HepG2 (cell line): ENCODE results near the gene NCOA1. TPM values are rescaled to one million over a fixed set of nuclear protein-coding genes. Genes with fewer than 3 reads are reported as not detected.
"Not testable (repeated sequence)": the region's sequence is repeated elsewhere in the genome, so short reads cannot be mapped to it uniquely, and the experiment has no call there.

Experiments
- ATAC-seq: fragments of 200-7000 bp; cut with Tn5 transposase; 3 replicates; pipeline ENCODE4 v1.9.1; 2020; ENCODE audit warnings: mild to moderate bottlenecking, moderate library complexity
- BruUV-seq: library from RNA; stranded (reverse); fragments of 400-500 nt; replicated peaks from 2 replicates; lab custom pipeline; 2021; lab: Mats Ljungman, UMichigan
- CTCF ChIA-PET: fragments of 300-600 bp; formaldehyde crosslinking; extraction: SDS; loops from one replicate; lab custom pipeline; 2021; ENCODE audit warnings: low total read pairs, inconsistent platforms, low intra/inter-chr PET ratio; lab: Yijun Ruan, JAX
- POLR2A ChIA-PET: fragments of 350-600 bp; sonication (Branson Sonifier 250); formaldehyde crosslinking; loops from one replicate; lab custom pipeline; 2020; ENCODE audit warnings: antibody characterized with exemption, inconsistent platforms; lab: Yijun Ruan, JAX
- DNase-seq: peaks from one replicate; pipeline ENCODE4 v3.0.0-alpha.2; 2015; ENCODE audit warnings: low spot score
- FAIRE-seq: peaks from 3 replicates; lab custom pipeline; 2011; peaks lifted over from hg19 to GRCh38; lab: Jason Lieb, UNC
- H2AFZ ChIP-seq: one replicate; pipeline ENCODE4 v1.6.1; 2011; ENCODE audit warnings: low read length, inconsistent platforms
- H3K27ac ChIP-seq: fragments of 300-600 bp; 3 replicates; pipeline ENCODE4 v1.8.0; 2011; ENCODE audit warnings: mixed run types, mild to moderate bottlenecking, mixed read lengths, low read length, inconsistent platforms; ENCODE audit not compliant: insufficient read depth; ENCODE audit errors: extremely low read length
- H3K27me3 ChIP-seq, 2 experiments: fragments of 200-600 bp in 1 of 2; 2 replicates in 1 of 2; 3 replicates in 1 of 2; pipeline versions ENCODE4 v1.6.0 to v1.8.0; 2011; ENCODE audit warnings: low read length in 2 of 2, mild to moderate bottlenecking in 2 of 2, moderate library complexity in 2 of 2, inconsistent platforms in 1 of 2; ENCODE audit not compliant: insufficient read depth in 2 of 2, control insufficient read depth in 1 of 2
- H3K36me3 ChIP-seq, 2 experiments: fragments of 200-600 bp in 1 of 2; replicated peaks in 1 of 2; 2 replicates in 1 of 2; 3 replicates in 1 of 2; pipeline versions ENCODE4 v1.5.1 to v1.8.0; 2011; ENCODE audit warnings: low read length in 2 of 2, inconsistent platforms in 1 of 2; ENCODE audit not compliant: insufficient read depth in 2 of 2, control insufficient read depth in 1 of 2
- H3K4me1 ChIP-seq: 2 replicates; pipeline ENCODE4 v1.5.1; 2012; ENCODE audit warnings: low read length, inconsistent platforms; ENCODE audit not compliant: insufficient read depth
- H3K4me2 ChIP-seq: 2 replicates; pipeline ENCODE4 v1.6.0; 2011; ENCODE audit warnings: low read depth, low read length, inconsistent platforms
- H3K4me3 ChIP-seq, 3 experiments: fragments of 200-600 bp in 1 of 3; sonication (generic), shearing (Covaris generic) in 1 of 3; replicated peaks in 1 of 3; 2 replicates each; pipeline ENCODE4 v1.5.1; 2011 to 2016; ENCODE audit warnings: low read length in 3 of 3, inconsistent platforms in 2 of 3, low read depth in 2 of 3, mild to moderate bottlenecking in 2 of 3, control low read depth in 1 of 3, mixed read lengths in 1 of 3; ENCODE audit not compliant: insufficient read depth in 1 of 3
- H3K79me2 ChIP-seq: one replicate; pipeline ENCODE4 v1.6.1; 2011; ENCODE audit warnings: low read length, inconsistent platforms; ENCODE audit not compliant: insufficient read depth
- H3K9ac ChIP-seq: 2 replicates; pipeline ENCODE4 v1.6.0; 2011; ENCODE audit warnings: mild to moderate bottlenecking, low read depth, low read length, inconsistent platforms; ENCODE audit not compliant: insufficient read depth
- H3K9me3 ChIP-seq: 2 replicates; pipeline ENCODE4 v1.5.1; 2012; ENCODE audit warnings: mild to moderate bottlenecking, low read length
- H4K20me1 ChIP-seq: 2 replicates; pipeline ENCODE4 v1.6.0; 2011; ENCODE audit warnings: inconsistent platforms, mild to moderate bottlenecking, low read length, moderate library complexity; ENCODE audit not compliant: insufficient read depth
- WGBS: methylation state at CpG from one replicate; pipeline ENCODE4 v1.1.6; 2017; ENCODE audit warnings: low lambda C conversion rate; 5-methylcytosine and 5-hydroxymethylcytosine counted together
- in situ Hi-C: cut with HindIII; loops from 2 replicates; pipeline ENCODE4 v1.10.0; 2017; ENCODE audit warnings: low pct_unique_long_range_greater_than_20kb; ENCODE audit not compliant: extremely low pct_ligation_motif_present
- intact Hi-C: fragments of 100-400 bp; cut with micrococcal nuclease; formaldehyde crosslinking; loops from one replicate; pipeline ENCODE4 v1.10.0; 2022; ENCODE audit not compliant: unreplicated experiment
- polyA plus RNA-seq, 8 experiments: library from polyadenylated mRNA; depleted of rRNA in 3 of 8; stranded (reverse) in 7 of 8; unstranded in 1 of 8; fragments of >200 nt; fragmentation: Illumina TruSeq in 4 of 8; extraction: Trizol in 4 of 8; gene quantifications; 2 replicates each; pipeline versions ENCODE4 v1.2.1 to v1.2.3, GENCODE V29; 2011 to 2016; ENCODE audit warnings: low read depth in 4 of 8, missing spikeins in 1 of 8, mixed read lengths in 1 of 8; ENCODE audit not compliant: insufficient read depth in 1 of 8
- total RNA-seq, 5 experiments: library from RNA; depleted of rRNA; stranded (reverse); fragments of >200 nt; fragmentation: Illumina TruSeq; extraction: Trizol; gene quantifications; 2 replicates each; pipeline ENCODE4 v1.2.3, GENCODE V29; 2016; ENCODE audit warnings: low read depth in 1 of 5

The NCOA1 gene
- total and polyA plus RNA-seq, 2 of the 13 experiments (the other 11 are each of a cell fraction or from before 2014, with no cell fraction given), result 10.0 to 10.4 TPM

DNA sequence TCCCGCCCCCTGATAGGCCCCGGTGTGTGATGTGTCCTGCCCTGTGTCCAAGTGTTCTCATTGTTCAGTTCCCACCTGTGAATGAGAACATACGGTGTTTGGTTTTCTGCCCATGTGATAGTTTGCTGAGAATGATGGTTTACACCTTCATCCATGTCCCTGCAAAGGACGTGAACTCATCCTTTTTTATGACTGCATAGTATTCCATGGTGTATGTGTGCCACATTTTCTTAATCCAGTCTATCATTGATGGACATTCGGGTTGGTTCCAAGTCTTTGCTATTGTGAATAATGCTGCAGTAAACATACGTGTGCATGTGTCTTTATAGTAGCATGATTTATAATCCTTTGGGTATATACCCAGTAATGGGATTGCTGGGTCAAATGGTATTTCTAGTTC lies 40.6 kb downstream of the NCOA1 start:
- H3K9me3 ChIP-seq, H3K27ac ChIP-seq, POLR2A ChIA-PET, H3K4me2 ChIP-seq, H3K36me3 ChIP-seq, H2AFZ ChIP-seq, intact Hi-C loops, H3K79me2 ChIP-seq, DNase-seq, ATAC-seq, CTCF ChIA-PET, H3K9ac ChIP-seq, BruUV-seq, H4K20me1 ChIP-seq, in situ Hi-C loops, H3K27me3 ChIP-seq, H3K4me3 ChIP-seq, H3K4me1 ChIP-seq, FAIRE-seq: not testable (repeated sequence)
- WGBS, result 76% methylated on average over 6 of the region's 6 CpGs

- H3K4me1 ChIP-seq, H3K4me2 ChIP-seq, H3K27ac ChIP-seq, H3K36me3 ChIP-seq, H3K9me3 ChIP-seq, BruUV-seq, DNase-seq, H3K27me3 ChIP-seq, FAIRE-seq, H4K20me1 ChIP-seq, POLR2A ChIA-PET, H3K9ac ChIP-seq, H2AFZ ChIP-seq, intact Hi-C loops, CTCF ChIA-PET, ATAC-seq, in situ Hi-C loops, H3K4me3 ChIP-seq, H3K79me2 ChIP-seq: not testable (repeated sequence)
- 100% methylated on average over 1 of the region's 1 CpG for WGBS
Observed at GRCh38 chr2:24532057-24532456, 41.0 kb downstream of the NCOA1 start.

DNA sequence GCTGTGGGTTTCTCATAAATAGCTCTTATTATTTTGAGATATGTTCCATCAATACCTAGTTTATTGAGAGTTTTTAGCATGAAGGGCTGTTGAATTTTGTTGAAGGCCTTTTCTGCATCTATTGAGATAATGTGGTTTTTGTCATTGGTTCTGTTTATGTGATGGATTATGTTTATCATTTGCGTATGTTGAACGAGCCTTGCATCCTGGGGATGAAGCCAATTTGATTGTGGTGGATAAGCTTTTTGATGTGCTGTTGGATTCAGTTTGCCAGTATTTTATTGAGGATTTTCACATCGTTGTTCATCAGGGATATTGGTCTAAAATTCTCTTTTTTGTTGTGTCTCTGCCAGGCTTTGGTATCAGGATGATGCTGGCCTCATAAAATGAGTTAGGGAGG lies 42.5 kb downstream of the NCOA1 start:
- H3K9me3 ChIP-seq, H3K9ac ChIP-seq, POLR2A ChIA-PET, intact Hi-C loops, in situ Hi-C loops, FAIRE-seq, DNase-seq, ATAC-seq, H3K27ac ChIP-seq, H4K20me1 ChIP-seq, H3K36me3 ChIP-seq, BruUV-seq, H3K4me2 ChIP-seq, H2AFZ ChIP-seq, CTCF ChIA-PET, H3K4me1 ChIP-seq, H3K79me2 ChIP-seq, H3K27me3 ChIP-seq, H3K4me3 ChIP-seq: not testable (repeated sequence)
- 61% methylated on average over 3 of the region's 3 CpGs for WGBS
